HG02884 (cell line): Measurements from ENCODE around the gene SLC39A11.

Source experiments
- ATAC-seq: cut with Tn5 transposase; IDR thresholded peaks from one replicate; pipeline ENCODE4 v1.9.1; 2021; ENCODE audit warnings: mild to moderate bottlenecking, moderate library complexity; ENCODE audit not compliant: unreplicated experiment

Gene SLC39A11

DNA sequence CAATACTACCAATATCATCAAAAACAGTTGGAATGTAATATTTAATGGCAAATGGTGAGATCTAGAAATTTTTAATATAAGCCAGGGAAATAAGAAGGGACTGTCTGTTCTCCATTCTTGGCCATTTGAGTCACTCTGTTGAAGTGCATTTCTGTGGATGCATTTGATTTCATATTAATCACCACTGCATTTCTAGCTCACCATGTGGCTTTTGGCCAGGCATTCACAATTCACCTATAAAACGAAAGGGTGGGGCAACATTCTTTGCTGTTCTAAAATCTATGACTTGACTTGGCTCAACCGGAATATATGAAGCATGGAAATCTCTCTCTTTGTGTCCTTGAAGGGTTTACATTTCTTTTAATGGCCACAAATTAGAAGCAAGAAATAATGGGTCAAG, 483.0 kb downstream of the SLC39A11 start:
- no peak for ATAC-seq

DNA sequence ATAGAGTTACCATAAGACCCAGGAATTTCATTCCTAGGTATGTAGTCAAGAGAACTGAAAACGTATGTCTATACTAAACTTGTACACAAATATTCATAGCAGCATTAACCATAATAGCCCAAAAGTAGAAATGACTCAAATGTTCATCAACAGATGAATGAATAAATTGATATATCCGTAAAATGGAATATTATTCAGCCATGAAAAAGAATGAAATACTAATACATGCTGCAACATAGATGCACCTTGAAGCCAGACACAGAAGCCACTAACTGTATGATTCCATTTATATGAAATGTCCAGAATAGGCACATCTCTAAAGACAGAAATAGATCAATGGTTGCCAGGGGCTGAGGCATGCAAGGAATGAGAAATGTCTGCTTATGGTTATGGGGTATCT, 484.1 kb downstream of the SLC39A11 start:
- no peak for ATAC-seq

DNA sequence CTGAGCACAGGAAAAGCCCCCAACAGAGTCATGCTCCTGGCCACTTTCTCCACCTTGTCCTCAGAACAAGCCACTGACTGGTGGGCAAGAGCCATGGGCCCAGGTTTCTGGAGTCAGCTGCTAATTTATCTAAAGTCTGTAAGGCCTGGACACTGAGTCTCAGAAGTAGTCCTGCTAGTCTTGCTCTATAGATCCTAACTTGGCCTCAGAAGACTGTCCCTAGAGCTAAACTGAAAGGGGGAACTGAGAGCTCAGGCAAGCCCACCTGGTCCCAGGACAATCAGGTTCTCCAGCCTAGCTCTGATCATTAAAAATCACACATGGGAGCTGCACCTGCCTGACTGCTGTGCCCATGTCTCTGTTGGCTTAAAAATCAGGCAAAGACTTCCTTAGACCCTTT, 485.8 kb downstream of the SLC39A11 start:
- ATAC-seq = no peak

- ATAC-seq = no peak
These were observed 486.9 kb downstream of the SLC39A11 start for GRCh38 chr17:72605543-72605942.

DNA sequence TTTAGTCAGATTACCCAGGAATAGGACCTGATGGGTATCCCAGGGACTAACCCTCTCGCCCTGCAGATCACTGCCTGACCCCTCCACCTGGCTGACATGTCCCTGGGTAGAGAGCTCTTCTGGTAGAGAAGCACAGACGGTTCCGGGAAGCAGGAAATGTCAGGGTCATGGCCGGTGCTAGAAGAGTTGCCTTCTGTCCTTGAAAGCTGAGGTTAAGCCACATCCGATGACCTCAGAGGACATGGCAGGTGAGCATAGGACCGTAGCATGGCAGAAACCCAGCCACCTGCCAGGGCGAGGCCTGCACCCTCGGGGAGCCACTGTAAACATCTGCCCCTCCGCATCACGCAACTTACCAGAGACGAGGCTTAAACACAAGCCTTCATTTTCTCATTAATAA, 488.0 kb downstream of the SLC39A11 start:
- ATAC-seq = no peak

- ATAC-seq = no peak
These were observed 488.9 kb downstream of the SLC39A11 start for GRCh38 chr17:72603420-72604242.

DNA sequence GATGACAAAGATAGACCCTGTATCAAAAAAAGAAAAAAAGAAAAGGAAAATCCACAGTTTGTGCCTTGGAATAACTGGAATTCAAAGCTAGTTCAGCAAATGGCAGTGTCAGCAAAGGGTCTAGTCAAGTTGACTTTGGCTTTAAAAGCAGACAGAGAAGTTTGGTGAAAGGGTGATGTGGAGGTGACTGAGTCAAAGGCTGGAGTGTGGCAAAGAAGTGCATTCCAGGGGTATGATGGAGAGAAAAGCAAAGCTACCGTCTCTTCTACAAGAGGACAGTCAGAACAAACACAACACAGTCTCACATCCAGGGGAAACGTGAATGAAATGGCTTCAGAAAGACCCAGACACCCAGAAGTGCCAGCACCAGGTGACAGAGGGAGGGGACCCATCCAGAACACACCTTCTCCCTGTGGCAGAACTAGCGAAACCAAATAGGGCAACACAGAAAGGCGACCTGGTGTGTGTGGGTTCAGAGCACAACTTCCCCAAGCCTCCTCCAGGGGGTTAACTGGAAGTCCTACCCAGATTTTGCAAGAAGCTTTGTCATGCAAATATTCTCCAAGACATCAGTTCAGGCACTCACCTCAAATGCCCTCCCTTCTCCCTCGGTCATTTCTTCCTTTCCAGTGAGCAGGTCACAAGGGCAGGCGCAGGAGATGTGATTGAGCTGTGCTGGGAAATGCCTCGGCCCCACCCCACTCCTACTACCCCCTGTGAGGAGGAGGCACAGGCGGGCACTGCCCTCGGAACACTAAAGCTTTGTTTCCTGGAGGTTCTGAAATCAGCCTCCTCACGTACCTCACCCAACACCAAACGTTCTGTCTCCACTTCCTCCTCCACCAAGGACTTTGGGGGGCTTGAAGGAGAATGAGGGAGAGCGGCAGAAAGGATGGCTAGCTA, 489.7 kb downstream of the SLC39A11 start:
- ATAC-seq = no peak

DNA sequence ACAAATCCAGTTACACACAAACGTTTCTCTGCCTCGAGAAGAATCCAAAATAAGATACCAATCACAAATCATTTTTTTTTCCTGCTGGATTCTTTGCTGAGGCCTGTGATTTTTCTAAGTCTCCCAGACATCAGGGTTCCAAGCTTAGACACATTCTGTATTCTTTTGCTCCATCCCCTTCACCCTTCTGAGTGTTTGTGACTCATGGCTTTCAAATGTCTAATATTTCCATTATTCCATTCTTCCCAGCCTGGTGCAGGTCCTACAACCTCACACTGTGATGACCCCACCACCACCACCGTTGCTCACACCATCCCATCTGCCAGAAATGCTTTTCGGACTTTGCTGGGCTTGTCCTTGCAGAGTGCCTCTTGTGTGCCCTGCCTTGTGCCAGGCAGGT, 491.6 kb downstream of the SLC39A11 start:
- no peak for ATAC-seq

- ATAC-seq = no peak
These were observed 492.6 kb downstream of the SLC39A11 start for GRCh38 chr17:72599891-72600290.

DNA sequence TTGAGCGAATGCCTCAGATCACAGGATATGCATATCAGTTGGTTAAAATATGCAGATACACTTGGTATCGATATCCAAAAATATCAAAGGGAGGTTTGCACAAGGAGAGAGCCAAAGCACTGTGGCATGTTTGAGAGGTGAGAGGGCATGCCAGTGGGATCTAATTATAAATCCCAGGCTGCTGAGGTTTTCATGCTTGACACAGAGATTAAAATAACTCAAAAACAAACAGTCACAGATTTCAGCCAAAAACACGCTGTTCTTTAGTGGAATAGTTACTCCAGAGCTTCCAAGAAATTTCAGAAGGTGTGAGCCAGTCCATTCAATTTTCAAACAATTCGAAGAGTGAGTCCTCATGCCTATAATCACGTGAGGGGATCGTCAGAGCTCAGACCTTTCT, 493.8 kb downstream of the SLC39A11 start:
- ATAC-seq = no peak

DNA sequence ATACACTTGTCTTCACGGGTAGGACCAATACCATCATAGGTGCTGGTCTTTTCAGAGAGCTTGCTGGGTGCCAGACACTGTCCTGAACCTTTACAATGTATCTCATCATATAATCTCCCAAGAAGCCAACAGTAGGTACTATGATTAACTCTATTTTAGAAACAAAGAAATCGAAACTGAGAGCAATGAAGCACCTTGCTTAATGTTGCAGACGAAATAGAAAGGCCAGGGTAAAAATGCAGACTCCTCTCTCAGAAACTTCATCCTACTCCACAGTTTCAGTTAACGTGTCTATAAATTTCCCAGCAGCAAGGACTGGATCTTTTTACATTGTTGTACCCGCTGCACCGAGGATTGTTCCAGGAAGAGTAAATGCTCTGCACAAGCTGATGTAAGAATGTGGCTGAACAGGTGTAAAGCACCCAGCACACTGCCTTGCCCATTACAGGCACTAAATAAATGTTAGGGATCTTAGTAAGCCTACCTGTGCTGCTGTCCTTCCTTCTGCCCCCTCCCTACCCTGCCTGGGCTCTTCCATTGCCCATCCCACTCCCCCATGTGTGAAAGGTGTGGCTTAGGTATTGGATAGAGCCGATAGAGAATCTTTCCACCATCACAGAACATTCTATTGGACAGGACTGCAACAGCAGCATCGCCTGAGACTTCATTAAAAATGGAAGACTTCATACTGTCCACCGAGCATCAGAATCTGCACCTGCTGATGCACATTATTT, 495.0 kb downstream of the SLC39A11 start:
- ATAC-seq = no peak
